MV-4-11 (cell line): ENCODE data around the gene SPIRE1.
"Not testable (repeated sequence)": the region's sequence is repeated elsewhere in the genome, so short reads cannot be mapped to it uniquely, and the experiment has no call there.

Experiments used
- DNase-seq: peaks from one replicate; lab custom pipeline; 2025; lab: John Stamatoyannopoulos, UW

Gene SPIRE1

GRCh38 chr18:12645751-12646203 lies 12.1 kb downstream of the SPIRE1 start:
- no peak for DNase-seq

- DNase-seq: no peak
These were observed 12.7 kb downstream of the SPIRE1 start for GRCh38 chr18:12645254-12645653.

- not testable (repeated sequence) for DNase-seq
These were observed 14.2 kb downstream of the SPIRE1 start for GRCh38 chr18:12643756-12644155.

GRCh38 chr18:12640881-12641200 lies 17.1 kb downstream of the SPIRE1 start:
- DNase-seq: no peak

- DNase-seq: no peak
These were observed 17.7 kb downstream of the SPIRE1 start for GRCh38 chr18:12639990-12640880.

- no peak for DNase-seq
These were observed 19.2 kb downstream of the SPIRE1 start for GRCh38 chr18:12638644-12639124.

GRCh38 chr18:12637901-12638643 lies 19.8 kb downstream of the SPIRE1 start:
- DNase-seq: no peak

- no peak for DNase-seq
These were observed 20.5 kb downstream of the SPIRE1 start for GRCh38 chr18:12637393-12637792.

- no peak for DNase-seq
These were observed 26.0 kb downstream of the SPIRE1 start for GRCh38 chr18:12631831-12632477.

- no peak for DNase-seq
These were observed 27.8 kb downstream of the SPIRE1 start for GRCh38 chr18:12630136-12630535.

GRCh38 chr18:12628706-12629702 lies 28.9 kb downstream of the SPIRE1 start:
- DNase-seq: no peak

- DNase-seq: not testable (repeated sequence)
These were observed 30.7 kb downstream of the SPIRE1 start for GRCh38 chr18:12627199-12627598.

GRCh38 chr18:12625241-12625640 lies 32.7 kb downstream of the SPIRE1 start:
- DNase-seq: peak; percentile 6

- peak; percentile 3 for DNase-seq
These were observed 36.1 kb downstream of the SPIRE1 start for GRCh38 chr18:12621742-12622306.

GRCh38 chr18:12615748-12616147 lies 42.2 kb downstream of the SPIRE1 start:
- DNase-seq: no peak

- no peak for DNase-seq
These were observed 49.6 kb downstream of the SPIRE1 start for GRCh38 chr18:12608301-12608700.

- DNase-seq: peak; percentile 60
These were observed 51.2 kb downstream of the SPIRE1 start for GRCh38 chr18:12606592-12607315.

GRCh38 chr18:12604445-12605007 lies 53.4 kb downstream of the SPIRE1 start:
- DNase-seq: no peak

- no peak for DNase-seq
These were observed 57.9 kb downstream of the SPIRE1 start for GRCh38 chr18:12599966-12600365.

GRCh38 chr18:12599543-12599942 lies 58.4 kb downstream of the SPIRE1 start:
- no peak for DNase-seq
